Panc1 (cell line): ENCODE data around the gene TOR1A.

Source experiments
- CTCF ChIP-seq: fragments of 450-650 bp; IDR thresholded peaks from 2 replicates; pipeline ENCODE4 v1.5.1; 2017; ENCODE audit warnings: mild to moderate bottlenecking
- POLR2AphosphoS5 ChIP-seq: IDR thresholded peaks from 2 replicates; pipeline ENCODE4 v1.6.1; 2012; ENCODE audit warnings: mild to moderate bottlenecking, low read depth, low read length, moderate library complexity

DNA sequence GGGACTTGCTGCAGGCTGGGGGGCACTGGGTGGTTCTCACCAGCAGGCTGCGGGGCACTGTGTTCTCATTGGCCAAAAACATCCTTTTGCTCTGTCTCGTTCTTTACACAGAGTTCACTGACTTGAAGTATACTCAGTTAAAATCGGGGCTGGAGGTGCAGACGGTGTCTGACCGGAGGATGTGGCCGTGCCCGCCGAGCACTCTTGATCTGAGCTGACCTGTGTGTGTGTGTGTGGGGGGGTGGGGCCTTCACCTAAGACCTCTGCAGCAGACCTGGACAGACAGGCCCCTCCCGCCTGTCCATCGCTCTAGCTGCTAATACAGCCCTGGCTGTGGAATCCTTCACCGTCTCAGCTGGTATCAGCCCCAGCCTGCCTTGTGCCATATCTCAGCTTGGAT lies 13.8 kb downstream of the TOR1A start:
- no peak for TF ChIP-seq CTCF
- no peak for TF ChIP-seq POLR2AphosphoS5
